Retinal pigment epithelial cell (primary cell): ENCODE measurements around the gene EIF5A2.

Experiments
- DNase-seq: peaks from one replicate; pipeline ENCODE4 v3.0.0-alpha.2; 2010; ENCODE audit warnings: low read depth
- H3K4me3 ChIP-seq: 2 replicates; pipeline ENCODE4 v1.5.1; 2011; ENCODE audit warnings: mild to moderate bottlenecking, low read length, control low read depth, moderate library complexity
- TF ChIP-seq, protein P1 (sequence below): conservative IDR thresholded peaks from 2 replicates; pipeline ENCODE4 v1.5.1; 2011; ENCODE audit warnings: low read depth, low read length, control low read depth, inconsistent platforms

EIF5A2 gene

GRCh38 chr3:170908235-170909116 is at the start of gene EIF5A2:
Gene EIF5A2 (minus strand): TSS chr3:170908637. CDS start chr3:170907806, 831 bp downstream.
- peak within 1 kb of the TSS; percentile 73 for H3K4me3 ChIP-seq
- peak; percentile 85 for DNase-seq
- TF ChIP-seq, protein P1, sequence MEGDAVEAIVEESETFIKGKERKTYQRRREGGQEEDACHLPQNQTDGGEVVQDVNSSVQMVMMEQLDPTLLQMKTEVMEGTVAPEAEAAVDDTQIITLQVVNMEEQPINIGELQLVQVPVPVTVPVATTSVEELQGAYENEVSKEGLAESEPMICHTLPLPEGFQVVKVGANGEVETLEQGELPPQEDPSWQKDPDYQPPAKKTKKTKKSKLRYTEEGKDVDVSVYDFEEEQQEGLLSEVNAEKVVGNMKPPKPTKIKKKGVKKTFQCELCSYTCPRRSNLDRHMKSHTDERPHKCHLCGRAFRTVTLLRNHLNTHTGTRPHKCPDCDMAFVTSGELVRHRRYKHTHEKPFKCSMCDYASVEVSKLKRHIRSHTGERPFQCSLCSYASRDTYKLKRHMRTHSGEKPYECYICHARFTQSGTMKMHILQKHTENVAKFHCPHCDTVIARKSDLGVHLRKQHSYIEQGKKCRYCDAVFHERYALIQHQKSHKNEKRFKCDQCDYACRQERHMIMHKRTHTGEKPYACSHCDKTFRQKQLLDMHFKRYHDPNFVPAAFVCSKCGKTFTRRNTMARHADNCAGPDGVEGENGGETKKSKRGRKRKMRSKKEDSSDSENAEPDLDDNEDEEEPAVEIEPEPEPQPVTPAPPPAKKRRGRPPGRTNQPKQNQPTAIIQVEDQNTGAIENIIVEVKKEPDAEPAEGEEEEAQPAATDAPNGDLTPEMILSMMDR, result no peak

GRCh38 chr3:170956647-170957046 is 48.2 kb upstream of the EIF5A2 start:
- TF ChIP-seq, protein P1, result no peak
- no peak for DNase-seq
- no peak overlapping the region for H3K4me3 ChIP-seq

- no peak overlapping the region for H3K4me3 ChIP-seq
- no peak for DNase-seq
- TF ChIP-seq, protein P1, result no peak
Measured at GRCh38 chr3:170953736-170954135, 45.3 kb upstream of the EIF5A2 start.

- DNase-seq, result no peak
- no peak overlapping the region for H3K4me3 ChIP-seq
- TF ChIP-seq, protein P1, result no peak
Measured at GRCh38 chr3:170953229-170953628, 44.8 kb upstream of the EIF5A2 start.

DNA sequence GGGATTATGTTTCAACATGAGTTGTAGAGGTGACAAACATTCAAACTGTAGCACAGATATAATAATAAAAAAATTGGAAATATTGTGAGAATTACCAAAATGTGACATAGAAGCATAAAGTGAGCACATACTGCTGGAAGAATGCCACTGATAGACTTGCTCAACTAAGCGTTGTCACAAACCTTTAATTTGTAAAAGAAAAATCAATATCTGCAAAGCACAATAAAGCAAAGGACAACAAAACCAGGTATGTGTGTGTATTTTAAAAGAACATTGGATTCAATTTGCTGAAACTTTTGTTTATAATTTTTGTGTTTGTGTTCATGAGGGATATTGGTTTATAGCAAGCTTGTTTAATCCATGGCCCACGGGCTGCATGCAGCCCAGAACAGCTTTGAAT is 40.8 kb upstream of the EIF5A2 start:
- DNase-seq, result no peak
- H3K4me3 ChIP-seq, result no peak overlapping the region
- TF ChIP-seq, protein P1, result no peak

DNA sequence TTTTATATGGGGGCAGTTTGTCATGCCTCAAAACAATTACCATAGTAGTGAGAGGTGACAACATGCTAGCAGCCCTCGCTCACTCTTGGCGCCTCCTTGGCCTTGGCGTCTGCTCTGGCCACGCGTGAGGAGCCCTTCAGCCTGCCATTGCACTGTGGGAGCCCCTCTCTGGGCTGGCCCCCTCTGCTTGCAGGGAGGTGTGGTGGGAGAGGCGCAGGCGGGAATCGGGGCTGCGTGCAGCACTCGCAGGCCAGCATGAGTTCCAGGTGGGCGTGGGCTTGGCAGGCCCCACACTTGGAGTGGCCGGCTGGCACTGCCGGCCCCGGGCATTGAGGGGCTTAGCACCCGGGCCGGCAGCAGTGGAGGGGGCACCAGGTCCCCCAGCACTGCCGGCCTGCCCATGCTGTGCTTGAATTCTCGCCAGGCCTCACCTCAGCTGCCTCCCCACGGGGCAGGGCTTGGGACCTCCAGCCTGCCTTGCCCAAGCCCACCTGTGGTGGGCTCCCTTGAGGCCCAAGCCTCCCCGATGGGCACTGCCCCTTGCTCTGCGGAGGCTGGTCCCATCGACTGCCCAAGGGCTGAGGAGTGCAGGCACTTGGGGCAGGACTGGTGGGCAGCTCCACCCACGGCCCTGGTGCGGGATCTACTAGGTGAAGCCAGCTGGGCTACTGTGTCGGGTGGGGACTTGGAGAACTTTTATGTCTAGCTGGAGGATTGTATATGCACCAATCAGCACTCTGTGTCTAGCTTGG is 38.8 kb upstream of the EIF5A2 start:
- no peak overlapping the region for H3K4me3 ChIP-seq
- TF ChIP-seq, protein P1, result no peak
- no peak for DNase-seq
